ENCODE data around the gene VTI1A.

VTI1A gene

DNA sequence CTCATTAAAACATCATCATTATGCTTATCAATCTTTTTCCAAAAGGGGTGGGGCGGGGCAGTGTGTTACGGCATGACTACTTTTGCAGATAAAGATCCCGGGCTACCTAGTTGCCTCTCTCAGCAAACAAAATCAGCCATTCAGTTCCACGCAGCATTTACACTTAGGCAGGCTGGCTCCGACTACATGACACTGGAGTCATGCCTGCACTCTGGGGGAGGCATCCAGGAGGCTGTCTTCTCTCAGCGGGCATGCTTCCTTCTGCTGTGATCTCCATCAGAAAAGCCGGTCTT is 309.2 kb downstream of the VTI1A start:
- DNase-seq (ENCODE audit: low read depth in 3 of 3), result no peak

DNA sequence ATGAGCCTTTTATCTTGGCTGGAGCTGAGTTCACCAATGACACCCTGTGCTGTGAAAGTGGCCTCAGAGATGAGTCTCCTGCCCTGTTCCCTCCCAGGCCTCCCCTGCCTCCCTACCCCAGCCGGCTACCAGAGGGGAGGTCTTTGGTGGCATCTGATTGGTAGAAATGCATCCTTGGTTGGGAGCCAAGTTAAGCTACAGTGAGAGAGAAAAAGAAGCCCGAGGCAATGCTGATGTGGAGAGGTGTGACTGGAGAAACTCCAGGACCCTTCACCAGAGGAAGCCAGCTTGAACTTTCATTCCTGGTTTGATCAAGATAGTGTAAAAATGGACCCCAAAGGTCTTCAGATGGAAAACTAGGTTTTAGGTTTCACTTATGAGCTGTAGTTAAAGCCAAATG is 311.9 kb downstream of the VTI1A start:
- no peak for DNase-seq (ENCODE audit: low read depth in 3 of 3)

GRCh38 chr10:112759496-112759895 is 312.5 kb downstream of the VTI1A start:
- no peak for DNase-seq (ENCODE audit: low read depth in 3 of 3)

DNA sequence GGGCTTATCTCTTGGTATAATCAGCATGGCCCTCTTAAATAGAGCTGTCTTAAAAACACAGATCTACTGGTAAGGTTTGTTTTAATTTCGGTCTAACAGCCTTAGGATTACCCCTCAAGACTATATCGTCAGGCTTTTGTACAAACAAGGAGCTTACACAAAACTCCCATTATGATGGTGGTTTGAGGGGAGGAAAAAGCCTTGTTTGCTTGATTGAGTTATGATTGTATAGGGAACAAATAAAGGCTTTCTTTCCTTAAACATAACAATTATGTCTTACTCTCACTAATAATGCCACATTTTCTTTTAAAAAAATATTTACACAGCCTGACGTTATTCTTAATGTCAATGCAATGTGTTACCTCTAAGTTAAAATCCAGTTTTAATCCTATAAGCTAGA is 314.2 kb downstream of the VTI1A start:
- DNase-seq (ENCODE audit: low read depth in 3 of 3), result no peak

GRCh38 chr10:112763916-112764520 is 317.0 kb downstream of the VTI1A start:
- no peak for DNase-seq (ENCODE audit: low read depth in 3 of 3)

DNA sequence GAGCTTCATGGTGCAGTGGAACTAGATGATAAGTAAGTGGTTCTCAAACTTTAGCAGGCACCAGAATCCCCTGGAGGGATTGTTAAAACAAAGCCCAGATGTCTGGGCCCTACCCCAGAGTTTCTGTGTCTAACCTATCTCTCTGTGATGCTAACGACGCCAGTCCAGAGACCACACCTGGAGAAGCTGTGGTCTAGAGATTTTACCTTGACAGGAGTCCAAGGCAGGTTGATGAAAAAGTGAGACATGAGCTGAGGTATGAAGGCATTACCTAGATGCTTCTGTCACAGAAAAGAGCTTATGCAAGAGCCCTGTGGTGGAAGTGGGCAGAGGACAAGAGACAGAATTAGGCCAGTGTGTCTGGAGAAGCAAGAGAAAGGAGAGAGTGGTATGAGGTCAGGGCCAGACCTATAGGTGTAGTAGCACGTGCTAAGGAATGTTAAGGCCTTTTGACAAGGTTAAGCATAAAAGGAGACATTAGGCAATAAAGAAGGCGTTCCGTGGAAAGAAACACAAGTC is 318.8 kb downstream of the VTI1A start:
- no peak for DNase-seq (ENCODE audit: low read depth in 3 of 3)

DNA sequence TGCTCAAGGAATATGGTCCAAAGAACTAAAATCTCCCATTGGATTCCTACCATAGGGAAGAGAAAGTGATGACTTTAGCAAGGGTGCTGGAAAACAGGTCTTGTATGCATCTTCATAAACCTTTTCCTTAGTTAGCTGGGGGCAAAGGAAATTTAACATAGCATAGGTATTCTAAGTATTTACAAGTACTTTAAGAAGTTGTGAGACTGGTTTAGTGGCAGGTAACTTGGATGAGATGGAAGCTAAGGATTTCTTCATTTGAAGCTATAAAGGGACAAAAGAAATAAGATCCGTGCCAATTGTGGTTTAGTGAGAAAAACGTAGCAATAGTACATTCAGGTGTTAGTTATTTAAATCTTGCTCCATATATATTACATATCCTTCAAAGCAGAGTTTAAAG is 319.6 kb downstream of the VTI1A start:
- DNase-seq (ENCODE audit: low read depth in 3 of 3), result no peak

- no peak for DNase-seq (ENCODE audit: low read depth in 3 of 3)
Measured at GRCh38 chr10:112767156-112767555, 320.1 kb downstream of the VTI1A start.

DNA sequence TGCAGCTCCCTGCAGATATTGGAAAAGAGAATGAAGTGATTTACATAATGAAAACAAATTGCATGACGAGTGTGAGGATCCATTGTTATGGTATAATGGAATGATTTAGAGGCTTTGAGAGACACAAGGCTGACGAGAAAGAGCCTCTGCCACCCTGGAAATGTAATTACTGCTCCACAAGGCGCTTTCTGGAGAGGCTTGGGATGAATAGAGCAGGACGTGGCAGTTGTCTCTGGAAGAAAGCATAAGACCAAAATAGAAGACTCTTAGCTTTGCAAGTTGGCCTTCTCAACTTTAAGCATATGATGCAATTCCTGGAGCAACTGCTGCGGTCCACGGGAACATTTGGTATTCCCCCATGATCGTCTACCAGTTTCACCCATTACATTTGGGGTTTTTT is 321.1 kb downstream of the VTI1A start:
- DNase-seq (ENCODE audit: low read depth in 3 of 3), result no peak

- no peak for DNase-seq (ENCODE audit: low read depth in 3 of 3)
Measured at GRCh38 chr10:112769081-112769480, 322.1 kb downstream of the VTI1A start.

DNA sequence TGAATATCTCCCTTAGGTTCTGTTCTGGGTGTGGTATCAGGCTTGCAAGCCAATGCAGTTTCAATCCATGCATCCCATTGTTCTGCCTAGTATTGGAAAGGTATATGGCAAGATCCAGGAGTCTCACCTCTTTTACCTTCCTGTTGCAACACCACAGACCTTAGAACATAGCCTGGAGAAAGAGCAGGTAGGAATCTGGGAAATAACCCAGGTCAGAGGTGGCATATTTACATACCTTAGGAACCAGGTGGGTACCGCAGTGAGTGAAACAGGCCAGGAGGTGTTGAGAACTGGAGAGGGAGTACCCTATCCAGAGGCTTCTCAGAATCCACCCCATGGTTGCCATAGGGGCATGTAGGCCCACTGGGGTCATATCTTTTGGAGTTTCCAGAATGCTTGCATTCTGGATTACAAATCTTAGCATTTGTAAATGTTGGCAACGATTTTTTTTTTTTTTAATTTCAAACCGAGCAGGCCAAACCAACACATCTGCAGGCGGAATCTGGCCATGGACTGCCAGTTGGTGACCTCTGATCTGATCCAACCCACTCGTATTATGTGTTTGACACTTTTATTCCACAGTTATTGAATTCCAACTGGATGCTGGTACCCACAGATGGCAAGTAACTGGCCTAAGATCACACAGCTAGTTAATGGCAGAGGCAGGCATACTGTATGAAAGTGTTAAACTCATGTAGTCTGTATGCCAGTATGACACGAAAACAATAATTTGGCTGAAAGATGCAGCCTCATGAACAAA is 322.8 kb downstream of the VTI1A start:
- no peak for DNase-seq (ENCODE audit: low read depth in 3 of 3)

DNA sequence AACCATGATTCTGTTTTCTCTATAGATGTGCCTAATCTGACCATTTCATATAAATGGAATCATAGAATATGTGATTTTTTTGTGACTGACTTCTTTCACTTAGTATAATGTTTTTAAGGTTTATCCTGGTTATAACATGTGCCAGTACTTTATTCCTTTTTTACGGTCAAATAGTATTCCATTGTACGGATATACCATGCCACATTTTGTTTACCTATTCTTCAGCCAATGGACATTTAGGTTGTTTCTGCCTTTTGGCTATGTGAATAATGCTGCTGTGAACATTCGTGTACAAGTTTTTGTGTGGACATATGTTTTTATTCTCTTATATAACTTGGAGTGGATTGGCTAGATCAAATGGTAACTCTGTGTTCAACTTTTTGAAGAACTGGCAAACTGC is 324.7 kb downstream of the VTI1A start:
- DNase-seq (ENCODE audit: low read depth in 3 of 3), result no peak

DNA sequence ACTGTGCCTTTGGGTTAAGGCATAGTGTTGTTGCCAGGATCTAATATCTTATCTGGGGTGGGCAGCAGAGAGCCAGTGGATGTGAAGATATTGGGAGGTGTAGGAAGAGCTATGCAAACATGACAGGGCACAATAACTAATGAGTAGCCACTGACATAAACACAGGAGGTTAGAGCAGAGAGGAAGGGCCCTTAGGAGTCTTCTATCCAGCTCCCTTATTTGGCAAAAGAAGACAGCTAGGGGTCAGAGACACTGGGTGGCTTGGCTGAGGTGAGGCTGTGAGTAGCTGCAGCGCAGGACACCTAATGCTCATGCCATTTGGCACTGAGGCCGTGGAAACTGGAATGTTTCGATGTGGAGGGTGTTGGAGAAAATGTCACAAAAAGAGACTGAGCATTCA is 326.8 kb downstream of the VTI1A start:
- no peak for DNase-seq (ENCODE audit: low read depth in 3 of 3)

GRCh38 chr10:112774210-112774609 is 327.2 kb downstream of the VTI1A start:
- no peak for DNase-seq (ENCODE audit: low read depth in 3 of 3)

GRCh38 chr10:112774798-112775197 is 327.8 kb downstream of the VTI1A start:
- DNase-seq (ENCODE audit: low read depth in 3 of 3), result no peak

DNA sequence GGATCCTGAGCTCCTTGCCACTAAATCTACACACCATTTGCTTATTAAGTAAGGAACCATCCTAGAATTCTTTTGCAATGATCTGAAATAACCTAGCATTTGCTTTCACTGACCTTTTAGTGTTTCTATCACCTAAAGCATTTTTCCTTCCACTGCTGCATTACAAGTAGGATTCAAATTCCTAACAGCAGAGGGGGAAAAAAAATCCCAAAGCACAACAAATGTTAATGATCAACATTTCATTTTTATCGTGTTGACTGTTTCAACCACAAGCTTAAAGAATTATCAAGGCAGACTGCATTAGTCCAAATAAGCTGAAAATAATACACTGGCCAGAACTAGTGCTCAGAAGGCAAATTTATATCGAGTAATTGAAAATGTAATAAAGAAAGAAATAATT is 328.4 kb downstream of the VTI1A start:
- DNase-seq (ENCODE audit: low read depth in 3 of 3), result no peak

DNA sequence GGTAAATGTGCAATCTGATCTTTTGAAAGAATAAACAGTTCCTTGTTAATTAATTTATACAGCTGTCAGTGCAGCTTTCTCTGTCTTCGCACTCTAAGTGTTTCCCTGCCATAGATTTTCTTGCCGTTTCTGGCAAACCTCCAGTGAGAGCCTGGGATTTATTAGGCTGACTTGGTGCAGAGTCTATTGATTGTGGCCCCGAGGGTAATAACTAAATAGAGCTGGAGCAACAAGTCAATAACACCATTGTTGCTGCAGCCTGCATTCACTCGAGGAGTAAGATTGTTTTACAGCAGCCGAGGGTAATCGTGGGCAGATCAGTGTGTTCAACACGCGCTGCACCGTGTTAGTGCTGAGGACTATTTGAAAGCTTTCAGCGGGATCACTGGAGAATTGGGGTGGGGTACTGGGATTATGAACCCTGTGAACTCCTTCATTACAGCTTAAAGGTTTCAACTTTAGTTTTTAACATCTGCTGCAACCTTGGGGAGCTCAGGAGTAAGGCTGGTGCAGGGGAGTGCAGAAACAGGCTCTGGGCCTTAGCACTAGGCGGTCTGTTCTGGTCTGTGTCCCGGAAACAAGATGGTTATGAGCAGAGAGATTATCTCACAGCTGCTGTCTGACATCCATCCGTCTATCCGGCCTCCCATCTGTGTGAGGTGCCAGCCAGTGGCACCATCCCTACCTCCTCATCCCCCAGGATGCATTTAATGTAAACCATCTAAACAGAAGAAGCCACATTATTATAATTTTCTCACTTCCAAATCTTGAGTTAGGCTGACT is 329.1 kb downstream of the VTI1A start:
- DNase-seq (ENCODE audit: low read depth in 3 of 3), result no peak

DNA sequence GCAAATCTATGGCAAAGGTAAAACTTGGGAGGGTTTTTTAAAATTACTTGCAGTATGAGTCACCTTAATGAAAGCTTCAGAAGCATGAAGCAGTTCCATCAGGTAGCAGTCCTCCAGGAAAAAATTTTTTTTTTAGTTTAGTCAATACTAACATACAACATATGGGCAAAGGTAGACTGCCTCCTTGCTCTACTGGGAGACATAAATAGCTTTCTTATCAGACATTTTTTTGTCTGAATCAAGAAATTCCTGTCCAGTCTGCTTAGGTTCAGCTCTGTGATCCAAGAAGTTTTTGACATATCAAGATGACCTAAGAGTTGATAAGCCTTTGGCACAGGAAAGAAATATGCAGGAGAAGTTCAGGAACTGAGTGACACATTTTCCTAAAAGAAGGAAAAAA is 331.6 kb downstream of the VTI1A start:
- no peak for DNase-seq (ENCODE audit: low read depth in 3 of 3)

- no peak for DNase-seq (ENCODE audit: low read depth in 3 of 3)
Measured at GRCh38 chr10:112779025-112779770, 332.2 kb downstream of the VTI1A start.

- no peak for DNase-seq (ENCODE audit: low read depth in 3 of 3)
Measured at GRCh38 chr10:112782200-112782907, 335.3 kb downstream of the VTI1A start.

DNA sequence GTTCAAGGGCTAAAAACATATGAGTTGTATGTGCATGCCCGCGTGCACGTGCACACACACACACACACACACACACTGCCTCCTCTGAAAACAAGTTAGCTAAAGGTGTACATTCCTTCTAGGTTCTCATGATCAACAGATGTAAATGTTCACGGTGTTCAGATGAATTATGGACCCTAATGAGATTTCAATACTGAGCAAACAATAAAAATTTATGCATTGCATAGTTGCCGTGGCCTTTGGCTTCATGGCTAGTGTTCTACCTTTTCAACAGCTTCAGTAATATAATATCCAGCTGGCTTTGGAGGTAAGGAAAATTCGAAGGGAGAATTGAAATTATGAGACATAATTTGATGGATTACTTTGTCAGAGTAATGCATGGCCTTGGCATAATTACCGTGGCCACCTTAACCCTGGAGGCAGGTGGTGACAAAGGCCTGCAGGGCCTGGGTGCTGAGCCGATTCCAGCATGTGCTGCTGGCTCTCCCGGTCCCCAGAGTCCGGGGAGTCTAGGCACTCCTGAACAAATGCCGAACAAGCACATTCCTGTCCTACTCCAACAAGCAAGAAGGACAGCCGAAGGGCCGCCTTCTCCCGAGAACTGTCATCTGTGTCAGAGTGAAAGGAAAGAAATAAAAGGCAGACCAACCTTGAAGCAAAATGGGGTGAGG is 336.5 kb downstream of the VTI1A start:
- DNase-seq (ENCODE audit: low read depth in 3 of 3), result no peak
